Measurements from ENCODE around the gene ARMH3.

DNA sequence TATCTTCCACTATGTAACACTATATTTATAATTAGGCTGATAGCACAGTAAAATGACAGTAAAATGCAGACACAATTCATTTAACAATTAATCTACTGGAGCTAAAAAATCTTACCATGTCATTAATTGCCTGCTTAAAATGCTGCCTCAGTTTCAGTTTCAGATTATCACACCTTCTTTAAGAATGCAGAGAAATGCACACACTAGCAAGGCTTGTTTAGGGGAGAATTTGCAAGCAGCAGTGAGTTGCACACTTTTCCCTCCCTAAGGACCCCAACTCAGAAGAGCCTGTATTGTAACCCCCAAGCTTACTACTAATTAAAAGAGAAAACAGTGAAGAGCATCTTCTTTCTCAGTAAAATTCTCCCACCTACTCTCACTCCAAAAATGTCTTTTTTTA lies 132.7 kb downstream of the ARMH3 start:
- no peak for TF ChIP-seq ZNF274 (IDR thresholded peaks at IDR 0.05; ENCODE audit: low read depth, low read length)
- no peak for TF ChIP-seq YY1 (IDR thresholded peaks at IDR 0.05; ENCODE audit: insufficient read depth, insufficient read length)
- TF ChIP-seq SUZ12 (IDR thresholded peaks at IDR 0.05; ENCODE audit: extremely low read depth, insufficient read depth, insufficient read length), result no peak
